A549 treated with CORT108297 at 1 μM for 4 hours (cell line): Measurements from ENCODE around the gene ADPGK. TPM values are rescaled to one million over a fixed set of nuclear protein-coding genes. Genes with fewer than 3 reads are reported as not detected.

Source experiments
- total RNA-seq: library from RNA; stranded (reverse); fragments of 200-300 nt; extraction: Qiagen RNA extraction; gene quantifications from 5 replicates; pipeline ENCODE4 v1.2.3, GENCODE V29; 2022

Gene ADPGK
- total RNA-seq: 74.5 to 79.8 TPM (median 78.5 TPM) in 5 replicates

DNA sequence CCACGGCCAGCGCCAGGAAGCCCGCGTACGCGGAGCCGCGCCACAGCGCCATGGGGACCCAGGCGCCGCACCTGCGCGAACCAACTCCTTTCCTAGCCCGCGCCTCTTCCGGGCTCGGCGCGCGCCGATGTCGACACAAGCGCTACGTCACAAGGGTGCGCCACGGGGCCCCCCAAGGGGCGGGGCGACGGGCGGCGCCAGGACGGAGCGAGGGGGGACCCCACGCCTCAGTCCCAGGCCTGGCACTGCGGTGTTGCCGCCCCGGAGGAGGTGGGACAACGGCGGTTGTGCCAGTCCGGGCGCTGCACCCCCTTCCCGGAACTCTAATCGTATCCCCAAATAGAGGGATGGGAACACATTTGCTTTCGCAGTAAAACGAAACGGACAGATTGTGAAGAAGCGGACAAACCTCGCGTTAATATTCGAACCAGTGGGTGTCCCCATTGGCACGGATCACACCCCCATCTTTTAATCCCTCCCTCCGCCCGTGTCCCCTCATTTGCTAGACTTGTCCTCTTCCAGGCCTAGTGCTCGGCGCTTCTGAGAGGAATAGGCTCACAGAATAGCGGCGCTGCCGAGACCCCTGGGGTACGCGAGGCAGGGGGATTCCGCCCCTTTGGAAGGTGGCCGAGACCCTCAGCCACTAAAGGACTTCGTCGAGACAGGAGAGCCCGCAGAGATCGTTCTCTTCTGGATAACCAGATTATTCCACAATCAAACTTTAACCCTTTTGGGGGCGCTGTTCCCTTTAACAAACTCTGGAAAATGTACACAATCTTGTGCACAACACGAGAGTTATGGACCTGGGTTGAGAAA, at the start of gene ADPGK:
Gene ADPGK, minus strand, starts transcription at position 119 of the 816 bp plus-strand sequence. Its CDS starts 67 bp downstream, at position 52.

Other genes starting within 250 kb of the ADPGK start
- gene GOLGA6B, start 129.1 kb downstream of the ADPGK start, total RNA-seq: 0.05 TPM in 1 of 5 replicates, not detected in the others
- not detected in 5 replicates for gene HIGD2B, start 97.6 kb downstream of the ADPGK start, total RNA-seq
- gene BBS4, start 97.6 kb downstream of the ADPGK start, total RNA-seq: 15.1 to 18.1 TPM (median 18.1 TPM) in 5 replicates